ENCODE data around the gene SGIP1.
"Not testable (repeated sequence)": the region's sequence is repeated elsewhere in the genome, so short reads cannot be mapped to it uniquely, and the experiment has no call there.

The SGIP1 gene

DNA sequence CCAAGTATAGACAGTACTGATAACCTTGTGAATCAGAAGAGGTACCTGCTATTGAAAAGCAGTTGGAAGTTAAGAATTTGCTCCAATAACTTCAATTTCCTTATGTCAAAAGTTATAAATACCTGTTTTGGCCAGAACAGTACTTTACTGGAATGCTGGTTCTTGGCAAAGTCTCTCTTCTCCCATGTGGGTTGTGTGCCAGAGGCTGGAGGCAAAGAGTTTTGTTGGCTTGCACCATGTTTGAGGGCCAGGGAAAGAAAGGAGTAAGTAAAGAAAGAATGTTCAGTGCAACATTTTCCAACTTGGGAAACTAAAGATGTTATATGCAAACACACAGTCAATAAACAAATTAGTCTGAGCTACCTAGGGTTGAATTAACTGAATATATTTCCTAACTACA is 151.3 kb downstream of the SGIP1 start:
- DNase-seq: no peak

DNA sequence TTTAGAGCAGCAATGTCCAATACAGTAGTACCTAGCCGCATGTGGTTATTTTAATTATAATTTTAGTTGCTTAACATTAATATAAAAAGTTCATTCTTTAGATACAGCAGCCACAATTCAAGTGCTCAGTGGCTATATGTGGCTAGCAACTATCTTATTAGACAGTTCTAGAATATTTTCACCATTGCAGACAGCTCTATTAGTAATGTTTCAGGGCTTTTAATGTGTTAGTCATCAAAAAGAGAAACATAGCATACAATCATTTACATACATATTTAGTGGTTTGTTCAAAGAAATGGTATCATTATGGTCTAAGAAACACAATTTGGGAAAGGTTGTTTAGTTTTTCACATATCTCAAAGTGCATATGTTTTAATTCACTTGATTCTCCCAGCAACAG is 151.7 kb downstream of the SGIP1 start:
- no peak for DNase-seq

DNA sequence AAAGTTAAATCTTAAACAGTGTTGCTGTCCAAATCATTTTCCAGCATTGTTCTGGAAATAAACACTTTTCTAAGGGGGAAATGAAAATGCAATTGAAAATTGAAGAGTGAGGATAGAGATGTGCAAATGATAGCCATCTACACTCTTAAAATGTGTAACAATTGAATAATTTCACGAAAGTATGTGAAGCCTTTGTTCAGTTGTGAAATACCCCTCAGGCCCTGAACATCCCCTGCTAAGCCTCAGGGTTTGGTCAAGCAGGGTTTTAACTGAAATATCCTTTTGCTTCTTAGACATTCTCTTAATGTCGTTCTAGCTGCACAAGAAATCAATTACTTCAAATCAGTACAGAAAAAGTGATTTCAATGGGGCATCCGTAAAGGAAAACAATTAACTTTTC is 152.5 kb downstream of the SGIP1 start:
- DNase-seq: no peak

- no peak for DNase-seq
These were observed 153.4 kb downstream of the SGIP1 start for GRCh38 chr1:66687358-66687757.

DNA sequence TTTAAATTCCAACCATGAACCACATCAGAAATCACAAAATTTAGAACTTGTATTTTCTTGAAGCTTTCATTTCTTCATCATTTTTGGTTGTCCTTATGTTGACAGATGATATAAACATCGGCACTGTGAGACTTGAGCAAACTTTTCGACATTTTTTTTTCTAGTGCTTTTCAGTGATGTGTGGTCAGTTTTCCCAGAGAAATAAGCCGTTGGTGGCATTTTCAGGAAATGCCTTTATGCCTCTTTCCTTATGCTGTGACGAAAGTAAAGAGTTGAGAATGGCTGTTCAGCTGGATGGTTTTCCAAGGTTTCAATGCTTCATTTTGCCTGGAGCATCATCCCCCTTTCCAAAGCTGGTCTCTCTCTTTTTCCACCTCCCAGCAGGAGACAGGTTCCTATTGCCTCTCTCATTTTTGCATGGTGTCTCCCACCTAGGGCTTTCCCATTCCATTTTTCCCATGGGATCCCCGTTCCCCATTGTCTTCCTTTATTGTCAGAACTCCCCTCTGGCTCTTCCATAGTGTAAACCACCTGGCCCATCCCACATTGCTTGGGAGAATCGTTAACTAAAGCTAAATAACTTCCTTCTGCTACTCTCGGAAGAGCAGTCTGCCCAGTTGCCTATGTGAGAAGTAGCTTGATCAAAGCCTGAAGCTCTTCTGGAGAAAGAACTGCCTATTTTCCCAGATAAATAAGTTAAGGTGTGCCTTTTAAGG is 156.9 kb downstream of the SGIP1 start:
- no peak for DNase-seq

DNA sequence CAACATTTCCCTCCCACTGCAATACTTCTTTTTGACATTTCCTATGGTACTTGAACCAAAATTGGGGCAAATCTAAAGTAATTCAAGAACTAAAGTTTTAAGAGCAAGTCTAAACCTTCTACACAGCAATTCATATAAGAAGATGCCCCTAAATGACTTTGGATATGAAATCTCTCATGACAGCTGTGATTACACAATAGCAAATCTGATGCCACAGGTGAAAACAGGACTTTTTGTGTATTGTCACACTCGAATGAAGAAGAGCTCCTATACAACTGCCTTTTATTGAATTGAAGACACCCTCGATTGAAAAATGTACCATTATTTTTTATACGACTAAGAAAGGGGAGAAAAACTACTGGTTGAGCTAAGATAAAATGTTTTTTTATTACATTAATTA is 158.7 kb downstream of the SGIP1 start:
- no peak for DNase-seq

GRCh38 chr1:66693856-66694255 is 159.9 kb downstream of the SGIP1 start:
- DNase-seq: no peak

DNA sequence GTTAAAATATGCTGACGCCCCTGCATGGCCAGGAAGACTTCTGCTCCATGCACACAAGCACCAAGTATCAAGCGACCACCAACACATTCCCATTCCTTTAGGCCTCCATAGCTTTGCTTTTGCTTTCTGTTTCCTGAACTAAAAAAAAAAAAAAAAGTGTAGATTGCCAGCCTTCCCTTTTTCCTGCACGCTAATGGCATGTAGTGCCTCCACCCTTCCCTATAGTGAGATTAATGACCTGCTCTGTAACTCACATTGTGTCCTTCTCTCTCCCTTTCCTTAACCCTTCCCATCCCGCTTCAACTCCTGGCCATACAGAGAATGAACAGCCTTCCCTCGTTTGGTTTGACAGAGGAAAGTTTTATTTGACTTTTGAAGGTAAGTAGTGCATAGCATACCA is 161.2 kb downstream of the SGIP1 start:
- DNase-seq: no peak

- DNase-seq: no peak
These were observed 162.8 kb downstream of the SGIP1 start for GRCh38 chr1:66696771-66697170.

DNA sequence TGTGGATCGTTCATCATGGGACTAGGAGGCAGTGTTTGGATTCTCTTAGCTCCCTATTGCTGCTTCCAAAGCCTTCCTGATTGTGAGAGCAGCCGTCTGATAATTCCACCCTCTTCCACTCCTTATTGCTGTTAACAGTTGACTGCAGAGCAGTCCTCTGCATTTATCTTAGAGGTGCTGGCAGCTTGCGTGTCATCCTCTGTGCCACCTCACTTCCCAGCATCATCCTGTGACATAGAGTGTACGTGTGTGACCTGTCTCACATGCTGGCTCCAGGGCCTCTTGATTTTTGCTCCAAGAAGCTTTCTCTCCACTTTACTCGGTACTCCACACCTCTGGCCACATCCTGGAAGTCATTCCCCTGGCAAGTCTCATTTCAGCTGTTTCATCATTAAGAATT is 165.3 kb downstream of the SGIP1 start:
- no peak for DNase-seq

- no peak for DNase-seq
These were observed 170.4 kb downstream of the SGIP1 start for GRCh38 chr1:66704177-66704875.

DNA sequence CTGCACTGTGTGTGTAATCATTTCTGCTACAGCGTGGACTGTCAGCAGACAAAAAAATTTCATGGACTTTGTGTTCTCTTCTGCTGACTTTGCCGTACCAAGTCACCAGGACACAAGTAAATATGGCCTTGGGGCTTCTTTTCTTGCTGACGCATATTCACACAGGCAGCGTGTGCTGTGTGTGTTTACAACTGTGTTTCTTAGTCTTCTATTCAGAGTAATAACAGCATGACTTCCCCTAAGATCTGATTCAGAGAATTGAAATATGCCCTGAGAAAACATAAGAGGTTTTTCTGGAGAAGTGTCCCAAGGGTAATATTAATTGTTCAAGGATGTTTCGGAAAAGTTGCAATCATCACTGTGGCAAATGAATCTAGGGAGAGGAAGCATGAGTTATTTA is 171.2 kb downstream of the SGIP1 start:
- DNase-seq: no peak

GRCh38 chr1:66711420-66711819 is 177.5 kb downstream of the SGIP1 start:
- no peak for DNase-seq

- DNase-seq: no peak
These were observed 178.9 kb downstream of the SGIP1 start for GRCh38 chr1:66712839-66713238.

- DNase-seq: no peak
These were observed 190.0 kb downstream of the SGIP1 start for GRCh38 chr1:66723985-66724384.

DNA sequence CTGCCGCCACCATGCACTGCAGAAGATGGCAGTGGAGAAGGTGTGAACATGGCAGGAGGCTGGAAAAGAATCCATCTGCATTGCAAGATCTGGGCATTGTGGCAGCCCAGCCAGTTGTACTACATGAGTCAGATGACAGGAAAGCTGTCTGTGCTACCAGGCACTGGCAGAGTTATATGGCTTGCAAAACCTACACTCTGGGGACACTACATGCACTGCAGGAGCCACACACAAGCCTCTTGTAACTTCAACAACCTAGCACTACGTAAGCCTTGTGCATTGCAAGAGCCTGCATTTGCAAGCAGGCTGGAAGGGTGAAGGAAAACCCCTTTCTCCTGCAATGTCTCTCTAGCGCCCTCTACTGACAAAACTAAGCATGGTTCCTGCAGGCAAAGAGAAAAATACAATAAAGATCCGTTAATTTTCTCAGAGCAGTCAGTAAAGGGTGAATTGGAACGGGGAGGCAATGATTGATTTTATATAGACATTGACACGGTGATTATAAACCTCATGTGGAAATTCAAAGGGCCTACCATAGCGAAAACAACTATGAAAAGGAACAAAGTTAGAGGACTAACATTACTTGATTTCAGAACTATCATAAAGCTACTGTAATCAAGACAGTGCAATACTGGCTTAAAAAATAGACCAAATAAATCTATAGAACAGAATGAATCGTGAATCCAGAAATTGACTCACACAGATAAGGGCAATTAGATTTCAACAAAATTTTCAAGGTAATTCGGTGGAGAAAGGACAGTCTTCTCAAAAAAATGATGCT is 192.1 kb downstream of the SGIP1 start:
- peak; percentile 74 for DNase-seq

DNA sequence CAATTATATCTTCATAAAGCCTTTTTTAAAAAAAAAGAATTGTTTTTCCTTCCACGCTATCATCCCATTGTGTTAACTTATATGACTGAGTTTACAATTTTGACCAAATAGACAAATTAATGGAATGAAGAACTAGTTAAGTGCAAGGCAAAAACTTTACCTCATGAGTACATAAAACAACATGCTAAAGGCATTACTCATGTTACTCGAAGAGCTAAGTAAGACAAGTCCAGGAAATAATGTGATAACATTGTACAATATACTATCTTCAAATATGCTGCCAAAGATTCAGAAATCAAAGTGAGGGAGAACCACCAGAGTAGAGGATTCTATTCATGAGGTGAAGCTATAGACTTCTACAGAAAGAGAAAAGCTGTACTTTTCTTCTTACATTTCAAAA is 194.1 kb downstream of the SGIP1 start:
- DNase-seq: no peak

DNA sequence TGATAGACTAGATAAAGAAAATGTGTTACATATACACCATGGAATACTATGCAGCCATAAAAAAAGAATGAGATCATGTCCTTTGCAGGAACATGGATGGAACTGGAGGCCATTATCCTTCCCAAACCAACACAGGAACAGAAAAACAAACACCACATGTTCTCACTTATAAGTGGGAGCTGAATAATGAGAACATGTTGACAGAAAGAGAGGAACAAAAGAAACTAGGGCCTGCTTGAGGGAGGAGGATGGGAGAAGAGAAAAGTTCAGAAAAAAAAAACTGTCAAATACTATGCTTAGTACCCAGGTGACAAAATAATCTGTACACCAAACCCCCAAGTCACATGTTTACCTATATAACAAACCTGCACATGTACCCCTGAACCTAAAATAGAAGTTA is 194.8 kb downstream of the SGIP1 start:
- not testable (repeated sequence) for DNase-seq

DNA sequence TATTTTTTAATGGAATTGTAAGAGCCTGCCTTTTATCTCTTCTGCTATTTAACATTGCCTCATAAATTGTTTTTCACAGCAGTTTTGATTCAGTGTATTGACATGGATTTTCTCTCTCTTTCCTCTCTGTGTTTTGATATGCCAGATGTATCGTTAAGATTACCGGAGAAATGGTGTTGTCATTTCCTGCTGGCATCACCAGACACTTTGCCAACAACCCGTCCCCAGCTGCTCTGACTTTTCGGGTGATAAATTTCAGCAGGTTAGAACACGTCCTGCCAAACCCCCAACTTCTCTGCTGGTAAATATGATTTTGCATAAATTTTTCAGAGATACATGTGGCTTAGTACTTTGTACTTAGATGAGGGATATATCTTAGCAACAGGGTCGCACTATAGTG is 195.2 kb downstream of the SGIP1 start:
- DNase-seq: no peak

- no peak for DNase-seq
These were observed 195.6 kb downstream of the SGIP1 start for GRCh38 chr1:66729523-66729922.

DNA sequence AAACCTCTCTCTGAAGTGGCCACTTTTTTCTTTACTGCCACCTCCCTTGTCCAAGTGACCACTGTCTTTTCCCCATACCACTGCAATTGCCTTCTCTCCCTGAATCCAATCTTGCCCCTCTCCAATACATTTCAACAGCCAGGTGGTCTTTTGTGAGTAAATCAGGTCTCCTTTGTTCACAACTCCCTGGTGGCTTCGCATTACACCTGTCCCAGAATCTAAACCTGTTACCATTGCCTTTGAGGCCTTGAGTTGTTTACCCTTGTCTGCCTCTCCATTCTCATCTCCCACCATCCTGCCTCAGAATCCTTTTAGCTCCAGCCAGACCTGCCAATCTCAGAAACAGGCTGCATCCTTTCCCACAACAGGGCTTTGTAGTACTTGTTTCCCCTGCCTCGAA is 196.5 kb downstream of the SGIP1 start:
- DNase-seq: no peak

- no peak for DNase-seq
These were observed 197.4 kb downstream of the SGIP1 start for GRCh38 chr1:66731170-66731865.

- no peak for DNase-seq
These were observed 198.6 kb downstream of the SGIP1 start for GRCh38 chr1:66732407-66733166.
